ENCODE data around the gene ICE2. TPM values are rescaled to one million over a fixed set of nuclear protein-coding genes. Genes with fewer than 3 reads are reported as not detected.

The ICE2 gene
- total and polyA plus RNA-seq, 2 of the 8 experiments (the other 6 are each of a cell fraction or from before 2014, with no cell fraction given), result 40.0 to 87.3 TPM

DNA sequence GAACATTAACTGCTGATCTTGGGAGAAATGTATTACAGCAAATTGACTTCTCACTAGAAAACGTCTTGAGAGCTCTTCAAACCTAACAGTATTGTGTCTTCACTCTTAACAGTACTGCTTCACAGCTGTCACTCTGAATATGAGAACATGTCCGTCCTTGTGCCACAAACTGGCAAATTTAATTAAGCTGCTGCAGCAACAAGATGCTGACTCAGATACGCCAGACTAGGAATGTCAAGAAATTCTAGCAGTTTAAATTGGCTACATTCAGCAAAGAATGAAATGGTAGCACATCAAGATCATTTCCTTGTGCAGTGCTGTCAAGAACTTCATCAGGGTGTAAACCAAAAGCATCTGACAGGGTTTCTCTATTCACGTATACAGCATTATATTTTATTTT is 7.6 kb downstream of the ICE2 start:
- Histone ChIP-seq H2AK5ac (ENCODE audit: low read depth, low read length) (no peak overlapping the region), H2BK20ac (ENCODE audit: low read length) (no peak overlapping the region), H4K8ac (ENCODE audit: extremely low read depth, insufficient read depth, low read length) (no peak overlapping the region), H2AFZ (ENCODE audit: low read length) (no peak overlapping the region), H3K18ac (ENCODE audit: extremely low read depth, low read length) (no peak overlapping the region), H4K20me1 (replicated peaks in 1 of 2; ENCODE audit: control insufficient read depth in 1 of 2, insufficient read depth in 2 of 2, low read length in 2 of 2) (peaks cover 0 to 3% of the 10 kb centered on the region in 2 experiments), H3K36me3 (ENCODE audit: control insufficient read depth in 2 of 4, insufficient read depth in 4 of 4, low read length in 3 of 4) (peaks cover 0 to 70% (median 19%) of the 10 kb centered on the region in 4 experiments; a peak in 7 of 8 replicates), H3K79me2 (ENCODE audit: control insufficient read depth in 1 of 2, insufficient read depth in 2 of 2, low read length in 2 of 2) (peaks cover 0 to 23% of the 10 kb centered on the region in 2 experiments; a peak in 2 of 4 replicates), H3K4me2 (ENCODE audit: insufficient read depth in 1 of 2, low read depth in 2 of 2, low read length in 2 of 2) (no peak overlapping the region), H3K4me1 (replicated peaks in 1 of 4; ENCODE audit: control insufficient read depth in 3 of 4, insufficient read depth in 4 of 4, low read length in 3 of 4) (no peaks in the 10 kb centered on the region), H3K23me2 (ENCODE audit: low read depth, low read length) (no peaks in the 10 kb centered on the region), H3K9ac (replicated peaks in 1 of 4; ENCODE audit: extremely low read depth in 1 of 4, low read depth in 3 of 4, low read length in 3 of 4) (no peak overlapping the region), H3K4ac (replicated peaks; ENCODE audit: insufficient read length, low read depth, low read length) (no peak overlapping the region), H3K14ac (ENCODE audit: insufficient read length) (no peak overlapping the region), H3K27me3 (replicated peaks in 1 of 4; ENCODE audit: control insufficient read depth in 3 of 4, extremely low read depth in 1 of 4, insufficient read depth in 3 of 4, low read length in 3 of 4) (no peaks in the 10 kb centered on the region), H3K27ac (ENCODE audit: low read depth, low read length) (no peak overlapping the region), H4K5ac (ENCODE audit: insufficient read length, low read depth, low read length) (no peak overlapping the region), H4K91ac (replicated peaks; ENCODE audit: insufficient read length, low read length) (no peak overlapping the region), H3K79me1 (ENCODE audit: low read depth, low read length) (peaks cover 4% of the 10 kb centered on the region), H3K23ac (ENCODE audit: insufficient read length) (no peak overlapping the region), H2BK5ac (ENCODE audit: low read depth, low read length) (no peak overlapping the region), H3K56ac (replicated peaks; ENCODE audit: insufficient read length, low read depth, low read length) (no peak overlapping the region), H3K9me3 (ENCODE audit: insufficient read depth in 2 of 2, low read depth in 1 of 2, low read length in 1 of 2) (no peaks in the 10 kb centered on the region), H2BK120ac (replicated peaks; ENCODE audit: low read depth, low read length) (no peak overlapping the region), H2BK12ac (ENCODE audit: low read depth, low read length) (no peak overlapping the region), H3K4me3 (ENCODE audit: extremely low read depth in 1 of 4, insufficient read depth in 2 of 4, low read depth in 3 of 4, low read length in 4 of 4) (no peak overlapping the region), H2BK15ac (ENCODE audit: low read length) (no peak overlapping the region)
- POLR2A ChIA-PET (ENCODE audit: partially characterized antibody), result interaction anchor here (1.0 kb wide), 1 partner anchor 97 kb away, joined by 3 read pairs; no protein-coding TSS in a partner anchor
- DNase-seq (ENCODE audit: low read depth in 1 of 2, low spot score in 2 of 2), result no peak
- WGBS, 2 experiments (ENCODE audit: extremely low coverage in 1 of 2, insufficient coverage in 1 of 2, insufficient read length in 1 of 2, insufficient replicate concordance in 2 of 2, low coverage in 1 of 2, low lambda C conversion rate in 2 of 2, missing lambda C conversion rate in 1 of 2), result 83% methylated on average over 4 of the region's 4 CpGs; no CpG with 5 or more reads in 1 of the 2 experiments
- no peak for FAIRE-seq
- CTCF ChIA-PET (ENCODE audit: partially characterized antibody), result interaction anchor here (0.7 to 1.4 kb wide), 2 partner anchors 27 to 55 kb away, joined by 3 read pairs; no protein-coding TSS in a partner anchor
- TF ChIP-seq, protein P1, sequence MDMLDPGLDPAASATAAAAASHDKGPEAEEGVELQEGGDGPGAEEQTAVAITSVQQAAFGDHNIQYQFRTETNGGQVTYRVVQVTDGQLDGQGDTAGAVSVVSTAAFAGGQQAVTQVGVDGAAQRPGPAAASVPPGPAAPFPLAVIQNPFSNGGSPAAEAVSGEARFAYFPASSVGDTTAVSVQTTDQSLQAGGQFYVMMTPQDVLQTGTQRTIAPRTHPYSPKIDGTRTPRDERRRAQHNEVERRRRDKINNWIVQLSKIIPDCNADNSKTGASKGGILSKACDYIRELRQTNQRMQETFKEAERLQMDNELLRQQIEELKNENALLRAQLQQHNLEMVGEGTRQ (IDR thresholded peaks at IDR 0.05; ENCODE audit: low read length), result no peak

Data from H1 (cell line).